Esophagus squamous epithelium (tissue), 4 donors: ENCODE measurements around the gene PCDH9.

Source experiments
- POLR2A ChIP-seq, 4 donors: fragments of 450-650 bp; IDR thresholded peaks; one replicate each; pipeline ENCODE4 v1.6.1; 2017; ENCODE audit warnings: antibody characterized with exemption in 4 of 4, mild to moderate bottlenecking in 4 of 4, moderate library complexity in 3 of 4
- TF ChIP-seq, protein P1 (sequence below), 6 experiments: fragments of 450-650 bp in 4 of 6; fragments of 200-600 bp in 2 of 6; sonication (generic) in 2 of 6; IDR thresholded peaks; one replicate each; pipeline ENCODE4 v1.5.1; 2016 to 2019; ENCODE audit warnings: antibody characterized with exemption in 6 of 6, mild to moderate bottlenecking in 4 of 6, moderate library complexity in 4 of 6

GRCh38 chr13:66723576-66723975, 506.6 kb downstream of the PCDH9 start:
- TF ChIP-seq, protein P1, sequence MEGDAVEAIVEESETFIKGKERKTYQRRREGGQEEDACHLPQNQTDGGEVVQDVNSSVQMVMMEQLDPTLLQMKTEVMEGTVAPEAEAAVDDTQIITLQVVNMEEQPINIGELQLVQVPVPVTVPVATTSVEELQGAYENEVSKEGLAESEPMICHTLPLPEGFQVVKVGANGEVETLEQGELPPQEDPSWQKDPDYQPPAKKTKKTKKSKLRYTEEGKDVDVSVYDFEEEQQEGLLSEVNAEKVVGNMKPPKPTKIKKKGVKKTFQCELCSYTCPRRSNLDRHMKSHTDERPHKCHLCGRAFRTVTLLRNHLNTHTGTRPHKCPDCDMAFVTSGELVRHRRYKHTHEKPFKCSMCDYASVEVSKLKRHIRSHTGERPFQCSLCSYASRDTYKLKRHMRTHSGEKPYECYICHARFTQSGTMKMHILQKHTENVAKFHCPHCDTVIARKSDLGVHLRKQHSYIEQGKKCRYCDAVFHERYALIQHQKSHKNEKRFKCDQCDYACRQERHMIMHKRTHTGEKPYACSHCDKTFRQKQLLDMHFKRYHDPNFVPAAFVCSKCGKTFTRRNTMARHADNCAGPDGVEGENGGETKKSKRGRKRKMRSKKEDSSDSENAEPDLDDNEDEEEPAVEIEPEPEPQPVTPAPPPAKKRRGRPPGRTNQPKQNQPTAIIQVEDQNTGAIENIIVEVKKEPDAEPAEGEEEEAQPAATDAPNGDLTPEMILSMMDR (IDR thresholded peaks at IDR 0.05), result no peak
- no peak for TF ChIP-seq POLR2A (IDR thresholded peaks at IDR 0.05)
